ENCODE results near the gene IFNL4.
"Not testable (repeated sequence)": the region's sequence is repeated elsewhere in the genome, so short reads cannot be mapped to it uniquely, and the experiment has no call there.

IFNL4 gene

GRCh38 chr19:39254531-39255345 lies 6.1 kb upstream of the IFNL4 start:
- no peak for DNase-seq

DNA sequence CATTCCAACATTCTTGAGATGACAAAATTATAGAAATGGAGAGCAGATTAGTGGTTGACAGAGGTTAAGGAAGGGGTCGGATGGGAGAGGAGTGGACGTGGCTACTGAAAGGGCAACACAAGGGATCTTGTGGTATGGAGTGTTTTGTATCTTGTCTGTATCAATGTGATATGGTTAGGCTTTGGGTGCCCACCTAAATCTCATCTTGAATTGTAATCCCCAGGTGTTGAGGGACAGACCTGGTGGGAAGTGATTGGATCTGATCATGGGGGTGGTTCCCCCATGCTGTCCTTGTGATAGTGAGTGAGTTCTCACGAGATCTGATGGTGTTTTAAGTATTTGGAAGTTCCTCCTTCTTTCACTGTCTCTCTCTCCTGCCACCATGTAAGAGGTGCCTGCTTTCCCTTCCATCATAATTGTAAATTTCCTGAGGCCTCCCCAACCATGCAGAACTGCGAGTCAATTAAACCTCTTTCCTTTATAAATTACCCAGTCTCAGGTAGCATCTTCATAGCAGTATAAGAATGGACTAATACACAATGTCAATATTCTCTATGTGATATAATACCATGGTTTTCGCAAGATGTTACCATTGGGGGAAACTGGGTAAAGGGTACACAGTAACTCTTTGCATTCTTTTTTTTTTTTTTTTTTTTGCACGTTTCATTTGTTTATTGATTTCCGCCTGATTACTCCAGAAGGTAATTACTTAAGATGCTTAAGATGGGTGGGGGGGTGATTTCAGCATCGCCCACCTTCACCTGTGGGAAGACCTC lies 4.9 kb upstream of the IFNL4 start:
- no peak for DNase-seq

GRCh38 chr19:39252458-39252857 lies 3.8 kb upstream of the IFNL4 start:
- no peak for DNase-seq

DNA sequence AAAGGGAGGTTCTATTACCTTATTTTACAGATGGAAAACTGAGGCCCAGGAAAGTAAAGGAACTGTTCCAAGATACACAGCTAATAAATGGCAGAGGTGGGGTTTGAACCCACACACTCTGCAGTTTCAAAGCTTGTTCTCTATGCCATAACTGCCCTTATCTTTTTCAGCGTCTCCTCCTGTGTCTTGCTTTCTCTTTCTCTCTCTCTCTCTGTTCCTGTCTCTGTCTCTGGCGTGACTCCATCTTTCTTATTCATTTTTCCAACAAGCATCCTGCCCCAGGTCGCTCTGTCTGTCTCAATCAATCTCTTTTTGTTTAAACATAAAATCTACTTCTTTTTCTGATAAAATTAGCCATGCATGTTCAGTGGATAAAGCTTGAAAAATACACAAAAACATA lies 3.2 kb upstream of the IFNL4 start:
- no peak for DNase-seq

GRCh38 chr19:39251081-39251480 lies 2.4 kb upstream of the IFNL4 start:
- DNase-seq = no peak

GRCh38 chr19:39247701-39248664 lies 673 bp downstream of the IFNL4 start:
- DNase-seq = no peak

- no peak for DNase-seq
These were observed 1.5 kb downstream of the IFNL4 start for GRCh38 chr19:39246951-39247669.

GRCh38 chr19:39245166-39245565 lies 3.5 kb downstream of the IFNL4 start:
- not testable (repeated sequence) for DNase-seq

GRCh38 chr19:39244410-39245100 lies 4.1 kb downstream of the IFNL4 start, which contains the start of gene IFNL3:
Gene IFNL3 (minus strand): TSS chr19:39245006. CDS start chr19:39244967, 39 bp downstream.
- not testable (repeated sequence) for DNase-seq

DNA sequence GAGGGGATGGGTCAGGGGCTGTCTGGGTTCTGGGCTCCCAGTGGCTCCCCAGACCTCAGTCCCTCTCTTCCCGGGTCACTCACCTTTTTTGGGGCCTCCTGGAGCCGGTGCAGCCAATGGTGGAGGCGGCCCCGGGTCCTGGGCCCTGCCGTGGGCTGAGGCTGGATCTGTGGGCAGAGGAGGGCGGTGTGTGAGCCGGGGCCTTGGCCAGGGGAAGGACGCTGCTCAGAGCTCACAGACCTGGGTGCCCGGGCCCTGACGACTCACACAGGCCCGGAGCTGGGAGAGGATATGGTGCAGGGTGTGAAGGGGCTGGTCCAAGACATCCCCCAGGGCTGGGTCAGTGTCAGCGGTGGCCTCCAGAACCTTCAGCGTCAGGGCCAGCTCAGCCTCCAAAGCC lies 4.9 kb downstream of the IFNL4 start:
- not testable (repeated sequence) for DNase-seq

DNA sequence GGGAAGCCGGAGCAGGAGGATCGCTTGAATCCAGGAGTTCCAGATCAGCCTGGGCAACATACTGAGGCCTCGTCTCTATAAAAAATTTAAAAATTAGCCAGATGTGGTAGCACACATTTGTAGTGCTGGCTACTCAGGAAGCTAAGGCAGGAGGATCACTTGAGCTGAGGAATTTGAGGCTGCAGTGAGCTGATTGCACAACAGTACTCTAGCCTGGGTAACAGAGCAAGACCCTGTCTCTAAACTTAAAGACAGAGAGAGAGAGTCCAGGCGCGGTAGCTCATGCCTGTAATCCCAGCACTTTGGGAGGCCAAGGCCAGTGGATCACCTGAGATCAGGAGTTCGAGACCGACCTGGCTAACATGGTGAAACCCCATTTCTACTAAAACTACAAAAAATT lies 8.2 kb downstream of the IFNL4 start:
- no peak for DNase-seq

DNA sequence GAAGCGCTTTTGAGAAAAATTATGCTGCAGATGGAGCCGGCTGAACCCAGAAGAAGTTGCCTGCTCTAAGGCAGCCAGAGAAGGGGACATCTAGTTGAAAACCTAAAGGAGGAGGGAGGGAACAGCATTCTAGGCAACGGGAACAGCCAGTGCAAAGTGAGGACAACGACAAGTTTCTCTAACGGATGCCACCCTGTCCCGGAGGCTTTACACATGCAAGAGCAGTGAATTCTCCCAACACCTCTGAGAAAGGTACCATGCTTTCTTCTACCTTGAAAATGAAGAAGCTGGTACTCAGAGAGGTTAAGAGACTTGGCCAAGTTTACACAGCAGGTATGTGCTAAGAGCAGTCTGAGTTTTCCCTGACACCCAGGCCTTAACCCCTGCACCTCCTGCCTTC lies 9.7 kb downstream of the IFNL4 start:
- no peak for DNase-seq

DNA sequence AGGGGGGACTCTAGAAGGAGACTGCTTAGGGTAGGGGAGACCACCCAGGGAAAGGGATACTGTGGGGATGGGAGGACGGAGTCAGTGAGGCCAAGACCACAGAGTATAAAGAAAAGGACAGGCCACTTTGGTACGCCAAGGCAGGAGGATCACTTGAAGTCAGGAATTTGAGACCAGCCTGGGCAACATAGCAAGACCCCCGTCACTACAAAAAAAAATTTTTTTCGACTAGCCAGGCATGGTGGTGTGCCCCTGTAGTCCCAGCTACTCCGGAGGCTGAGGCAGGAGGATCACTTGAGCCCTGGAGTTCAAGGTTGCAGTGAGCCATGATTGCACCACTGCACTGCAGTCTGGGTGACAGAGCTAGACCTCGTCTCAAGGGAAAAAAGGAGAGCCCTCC lies 10.4 kb downstream of the IFNL4 start:
- DNase-seq = no peak

GRCh38 chr19:39237200-39238184 lies 11.2 kb downstream of the IFNL4 start:
- no peak for DNase-seq

- no peak for DNase-seq
These were observed 12.1 kb downstream of the IFNL4 start for GRCh38 chr19:39236527-39236926.

- no peak for DNase-seq
These were observed 15.9 kb downstream of the IFNL4 start for GRCh38 chr19:39232708-39233107.

GRCh38 chr19:39230096-39230764 lies 18.4 kb downstream of the IFNL4 start:
- no peak for DNase-seq

DNA sequence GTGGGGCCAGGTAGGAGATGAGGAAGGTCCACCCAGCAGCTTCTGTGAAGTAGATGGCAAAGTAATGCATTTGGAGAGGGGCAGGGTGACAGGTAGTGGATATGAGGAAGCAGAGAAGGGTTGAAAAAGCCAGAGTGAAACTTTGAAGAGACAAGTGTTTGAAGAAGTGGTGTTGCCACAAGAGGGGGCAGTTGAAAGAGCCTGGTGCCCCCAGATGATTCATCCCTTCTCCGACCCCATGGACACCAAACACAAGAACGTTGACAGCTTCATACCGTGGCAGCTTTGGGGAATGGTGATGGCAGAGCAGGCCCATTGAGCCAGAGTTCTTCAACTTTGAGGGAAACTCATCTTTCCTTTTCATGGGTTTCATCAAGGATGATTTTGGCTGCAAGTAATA lies 23.7 kb downstream of the IFNL4 start:
- DNase-seq = no peak

- peak in 1 of 2 experiments; percentile 20 for DNase-seq
These were observed 24.9 kb downstream of the IFNL4 start for GRCh38 chr19:39223703-39224279.
